Endothelial cell of umbilical vein (primary cell): ENCODE measurements around the gene CDKN1C. TPM values are rescaled to one million over a fixed set of nuclear protein-coding genes. Genes with fewer than 3 reads are reported as not detected.

Experiments used
- BruUV-seq: library from RNA; stranded (reverse); fragments of 400-500 nt; replicated peaks from 2 replicates; lab custom pipeline; 2021; lab: Mats Ljungman, UMichigan
- CTCF ChIA-PET: fragments of 300-600, 350-600 bp; sonication (Branson Sonifier 250); formaldehyde crosslinking; loops from one replicate; lab custom pipeline; 2021; ENCODE audit warnings: antibody characterized with exemption, inconsistent platforms; lab: Charles Lee
- POLR2A ChIA-PET: fragments of 300-600, 350-600 bp; sonication (Branson Sonifier 250); formaldehyde crosslinking; loops from one replicate; lab custom pipeline; 2021; ENCODE audit warnings: antibody characterized with exemption, inconsistent platforms; lab: Charles Lee
- DNase-seq: peaks from one replicate; pipeline ENCODE4 v3.0.0-alpha.2; 2011; ENCODE audit warnings: low read depth, low spot score
- FAIRE-seq: peaks from 2 replicates; lab custom pipeline; 2011; peaks lifted over from hg19 to GRCh38; lab: Jason Lieb, UNC
- H2AFZ ChIP-seq: 2 replicates; pipeline ENCODE4 v1.6.0; 2012; ENCODE audit warnings: low read depth, low read length, control low read depth, inconsistent platforms
- H3K27ac ChIP-seq: 2 replicates; pipeline ENCODE4 v1.5.1; 2011; ENCODE audit warnings: low read depth, mild to moderate bottlenecking, control low read depth, low read length, moderate library complexity; ENCODE audit not compliant: insufficient read depth
- H3K27me3 ChIP-seq, 2 experiments: 2 replicates each; pipeline versions ENCODE4 v1.6.0 to v1.6.1; 2011; ENCODE audit warnings: low read length in 2 of 2, mixed read lengths in 1 of 2; ENCODE audit not compliant: control insufficient read depth in 2 of 2, insufficient read depth in 2 of 2
- H3K36me3 ChIP-seq, 2 experiments: 2 replicates in 1 of 2; 3 replicates in 1 of 2; pipeline ENCODE4 v1.5.1; 2011; ENCODE audit warnings: low read length in 2 of 2, mild to moderate bottlenecking in 1 of 2, moderate library complexity in 1 of 2; ENCODE audit not compliant: control insufficient read depth in 2 of 2, insufficient read depth in 2 of 2; ENCODE audit errors: extremely low read depth in 1 of 2
- H3K4me1 ChIP-seq: 3 replicates; pipeline ENCODE4 v1.5.1; 2011; ENCODE audit warnings: mild to moderate bottlenecking, low read length; ENCODE audit not compliant: control insufficient read depth, insufficient read depth; ENCODE audit errors: extremely low read depth
- H3K4me2 ChIP-seq: 2 replicates; pipeline ENCODE4 v1.6.1; 2011; ENCODE audit warnings: low read length, control low read depth, mixed read lengths; ENCODE audit not compliant: insufficient read depth
- H3K4me3 ChIP-seq, 3 experiments: fragments of 200-600 bp in 1 of 3; sonication (generic), shearing (Covaris generic) in 1 of 3; replicated peaks in 1 of 3; 2 replicates each; pipeline ENCODE4 v1.5.1; 2011 to 2016; ENCODE audit warnings: control low read depth in 3 of 3, low read length in 3 of 3, mild to moderate bottlenecking in 2 of 3, inconsistent platforms in 1 of 3, low read depth in 1 of 3, moderate library complexity in 1 of 3; ENCODE audit not compliant: insufficient read depth in 1 of 3
- H3K79me2 ChIP-seq: 2 replicates; pipeline ENCODE4 v1.6.0; 2012; ENCODE audit warnings: low read length, inconsistent platforms; ENCODE audit not compliant: control insufficient read depth, insufficient read depth
- H3K9ac ChIP-seq: replicated peaks from 2 replicates; pipeline ENCODE3; 2011; ENCODE audit warnings: low read length, control low read depth; ENCODE audit not compliant: insufficient read depth; ENCODE audit errors: extremely low read depth
- H3K9me1 ChIP-seq: replicated peaks from 3 replicates; pipeline ENCODE4 v1.6.0; 2011; ENCODE audit warnings: mild to moderate bottlenecking, low read length; ENCODE audit not compliant: control insufficient read depth, insufficient read depth; ENCODE audit errors: extremely low read depth
- H3K9me3 ChIP-seq: replicated peaks from 2 replicates; pipeline ENCODE4 v1.5.1; 2012; ENCODE audit warnings: low read length, inconsistent platforms; ENCODE audit not compliant: control insufficient read depth, insufficient read depth
- H4K20me1 ChIP-seq: replicated peaks from 2 replicates; pipeline ENCODE3; 2011; ENCODE audit warnings: mild to moderate bottlenecking, low read length; ENCODE audit not compliant: control insufficient read depth, insufficient read depth; ENCODE audit errors: extremely low read depth
- EZH2 ChIP-seq: IDR thresholded peaks from 2 replicates; pipeline ENCODE4 v1.6.1; 2012; ENCODE audit warnings: borderline replicate concordance, low read depth, mild to moderate bottlenecking, moderate library complexity, low read length, inconsistent platforms; ENCODE audit not compliant: severe bottlenecking
- FOS ChIP-seq: IDR thresholded peaks from 2 replicates; pipeline ENCODE4 v1.6.1; 2011; ENCODE audit warnings: mild to moderate bottlenecking, low read length, moderate library complexity, borderline replicate concordance; ENCODE audit not compliant: insufficient read depth
- GATA2 ChIP-seq: IDR thresholded peaks from 2 replicates; pipeline ENCODE4 v1.7.0; 2011; ENCODE audit warnings: low read depth, mild to moderate bottlenecking, moderate library complexity, mixed read lengths, low read length; ENCODE audit not compliant: insufficient read length, insufficient read depth
- JUN ChIP-seq: IDR thresholded peaks from 2 replicates; pipeline ENCODE4 v1.6.1; 2011; ENCODE audit warnings: borderline replicate concordance, low read depth; ENCODE audit not compliant: insufficient read length, insufficient read depth
- MYC ChIP-seq: IDR thresholded peaks from one replicate; pipeline ENCODE4 v1.6.1; 2011; ENCODE audit warnings: mild to moderate bottlenecking, low read depth, low read length
- POLR2A ChIP-seq: IDR thresholded peaks from 2 replicates; pipeline ENCODE4 v1.6.1; 2012; ENCODE audit warnings: low read depth, mild to moderate bottlenecking, control low read depth, low read length
- POLR2AphosphoS5 ChIP-seq: IDR thresholded peaks from 2 replicates; pipeline ENCODE4 v1.6.1; 2012; ENCODE audit warnings: low read depth, mild to moderate bottlenecking, control low read depth, low read length, moderate library complexity; ENCODE audit not compliant: insufficient read depth
- dilution Hi-C: fragments of 300-500 bp; cut with MboI; formaldehyde crosslinking; loops from one replicate; pipeline ENCODE4 v1.15.0; 2019; ENCODE audit warnings: low sequenced_read_pairs; ENCODE audit not compliant: extremely low pct_ligation_motif_present
- intact Hi-C: fragments of 100-400 bp; cut with micrococcal nuclease; formaldehyde crosslinking; loops from one replicate; pipeline ENCODE4 v1.10.0; 2022
- polyA plus RNA-seq, 4 experiments: library from polyadenylated mRNA; depleted of rRNA in 3 of 4; stranded (reverse) in 3 of 4; unstranded in 1 of 4; fragments of >200 nt; gene quantifications; 2 replicates each; pipeline versions ENCODE4 v1.2.1 to v1.2.3, GENCODE V29; 2011 to 2012; ENCODE audit warnings: missing spikeins in 1 of 4
- total RNA-seq: library from RNA; stranded (reverse); gene quantifications from 2 replicates; pipeline ENCODE4 v1.2.3, GENCODE V29; 2021
- TF ChIP-seq, protein P1 (sequence below): IDR thresholded peaks from 2 replicates; pipeline ENCODE4 v1.6.1; 2011; ENCODE audit not compliant: insufficient read depth, insufficient read length
- TF ChIP-seq, protein P2 (sequence below), 2 donors: IDR thresholded peaks; 1 replicate in 1 of 2; 2 replicates in 1 of 2; pipeline ENCODE4 v1.5.1; 2011; ENCODE audit warnings: low read length in 2 of 2, mild to moderate bottlenecking in 2 of 2, moderate library complexity in 2 of 2, control low read depth in 1 of 2, inconsistent platforms in 1 of 2, low read depth in 1 of 2; ENCODE audit not compliant: insufficient read depth in 1 of 2; ENCODE audit errors: extremely low read depth in 1 of 2

CDKN1C gene
- total and polyA plus RNA-seq, 2 donors (not counting 3 experiments of a cell fraction or from before 2014, with no cell fraction given), result 4.1 to 9.0 TPM

GRCh38 chr11:2880646-2881045, 4.9 kb downstream of the CDKN1C start:
- Histone ChIP-seq H3K79me2 (no peaks in the 10 kb centered on the region), H3K9me3 (no peaks in the 10 kb centered on the region), H3K9me1 (no peaks in the 10 kb centered on the region), H3K27me3 (peaks cover 3 to 14% of the 10 kb centered on the region in 2 experiments), H3K27ac (no peak overlapping the region), H3K4me2 (no peak overlapping the region), H3K4me3 (no peak overlapping the region), H3K36me3 (no peaks in the 10 kb centered on the region), H3K9ac (no peak overlapping the region), H4K20me1 (no peaks in the 10 kb centered on the region), H2AFZ (no peak overlapping the region), H3K4me1 (peaks cover 8% of the 10 kb centered on the region)
- CTCF ChIA-PET, result interaction anchor here (16.2 kb wide), 1 partner anchor 346 kb away, joined by 711 read pairs; no protein-coding TSS in a partner anchor
- intact Hi-C loops (loop anchor here (10.0 kb wide), 2 partner anchors 106 to 576 kb away; partner anchors contain the start of genes C11orf21 and TSPAN32), dilution Hi-C loops (no loop called here)
- no TSS peak for BruUV-seq
- FAIRE-seq, result no peak
- POLR2A ChIA-PET, result no interaction called here
- TF ChIP-seq JUN, result no peak
- TF ChIP-seq GATA2, result no peak
- TF ChIP-seq EZH2, result no peak
- no peak for TF ChIP-seq MYC
- TF ChIP-seq, protein P1, sequence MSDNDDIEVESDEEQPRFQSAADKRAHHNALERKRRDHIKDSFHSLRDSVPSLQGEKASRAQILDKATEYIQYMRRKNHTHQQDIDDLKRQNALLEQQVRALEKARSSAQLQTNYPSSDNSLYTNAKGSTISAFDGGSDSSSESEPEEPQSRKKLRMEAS, result no peak
- TF ChIP-seq, protein P2, sequence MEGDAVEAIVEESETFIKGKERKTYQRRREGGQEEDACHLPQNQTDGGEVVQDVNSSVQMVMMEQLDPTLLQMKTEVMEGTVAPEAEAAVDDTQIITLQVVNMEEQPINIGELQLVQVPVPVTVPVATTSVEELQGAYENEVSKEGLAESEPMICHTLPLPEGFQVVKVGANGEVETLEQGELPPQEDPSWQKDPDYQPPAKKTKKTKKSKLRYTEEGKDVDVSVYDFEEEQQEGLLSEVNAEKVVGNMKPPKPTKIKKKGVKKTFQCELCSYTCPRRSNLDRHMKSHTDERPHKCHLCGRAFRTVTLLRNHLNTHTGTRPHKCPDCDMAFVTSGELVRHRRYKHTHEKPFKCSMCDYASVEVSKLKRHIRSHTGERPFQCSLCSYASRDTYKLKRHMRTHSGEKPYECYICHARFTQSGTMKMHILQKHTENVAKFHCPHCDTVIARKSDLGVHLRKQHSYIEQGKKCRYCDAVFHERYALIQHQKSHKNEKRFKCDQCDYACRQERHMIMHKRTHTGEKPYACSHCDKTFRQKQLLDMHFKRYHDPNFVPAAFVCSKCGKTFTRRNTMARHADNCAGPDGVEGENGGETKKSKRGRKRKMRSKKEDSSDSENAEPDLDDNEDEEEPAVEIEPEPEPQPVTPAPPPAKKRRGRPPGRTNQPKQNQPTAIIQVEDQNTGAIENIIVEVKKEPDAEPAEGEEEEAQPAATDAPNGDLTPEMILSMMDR (IDR thresholded peaks at IDR 0.05; ENCODE audit: extremely low read depth in 1 of 2, insufficient read depth in 1 of 2, low read depth in 1 of 2, low read length in 2 of 2), result no peak
- no peak for TF ChIP-seq POLR2A
- no peak for TF ChIP-seq FOS
- TF ChIP-seq POLR2AphosphoS5, result no peak
- no peak for DNase-seq
